ENCODE results near the gene ACOX2. TPM values are rescaled to one million over a fixed set of nuclear protein-coding genes. Genes with fewer than 3 reads are reported as not detected.

ACOX2 gene
- total and polyA plus RNA-seq, 2 of the 13 experiments (the other 11 are each of a cell fraction or from before 2014, with no cell fraction given), result 42.6 to 98.5 TPM

- TF ChIP-seq, protein P1, sequence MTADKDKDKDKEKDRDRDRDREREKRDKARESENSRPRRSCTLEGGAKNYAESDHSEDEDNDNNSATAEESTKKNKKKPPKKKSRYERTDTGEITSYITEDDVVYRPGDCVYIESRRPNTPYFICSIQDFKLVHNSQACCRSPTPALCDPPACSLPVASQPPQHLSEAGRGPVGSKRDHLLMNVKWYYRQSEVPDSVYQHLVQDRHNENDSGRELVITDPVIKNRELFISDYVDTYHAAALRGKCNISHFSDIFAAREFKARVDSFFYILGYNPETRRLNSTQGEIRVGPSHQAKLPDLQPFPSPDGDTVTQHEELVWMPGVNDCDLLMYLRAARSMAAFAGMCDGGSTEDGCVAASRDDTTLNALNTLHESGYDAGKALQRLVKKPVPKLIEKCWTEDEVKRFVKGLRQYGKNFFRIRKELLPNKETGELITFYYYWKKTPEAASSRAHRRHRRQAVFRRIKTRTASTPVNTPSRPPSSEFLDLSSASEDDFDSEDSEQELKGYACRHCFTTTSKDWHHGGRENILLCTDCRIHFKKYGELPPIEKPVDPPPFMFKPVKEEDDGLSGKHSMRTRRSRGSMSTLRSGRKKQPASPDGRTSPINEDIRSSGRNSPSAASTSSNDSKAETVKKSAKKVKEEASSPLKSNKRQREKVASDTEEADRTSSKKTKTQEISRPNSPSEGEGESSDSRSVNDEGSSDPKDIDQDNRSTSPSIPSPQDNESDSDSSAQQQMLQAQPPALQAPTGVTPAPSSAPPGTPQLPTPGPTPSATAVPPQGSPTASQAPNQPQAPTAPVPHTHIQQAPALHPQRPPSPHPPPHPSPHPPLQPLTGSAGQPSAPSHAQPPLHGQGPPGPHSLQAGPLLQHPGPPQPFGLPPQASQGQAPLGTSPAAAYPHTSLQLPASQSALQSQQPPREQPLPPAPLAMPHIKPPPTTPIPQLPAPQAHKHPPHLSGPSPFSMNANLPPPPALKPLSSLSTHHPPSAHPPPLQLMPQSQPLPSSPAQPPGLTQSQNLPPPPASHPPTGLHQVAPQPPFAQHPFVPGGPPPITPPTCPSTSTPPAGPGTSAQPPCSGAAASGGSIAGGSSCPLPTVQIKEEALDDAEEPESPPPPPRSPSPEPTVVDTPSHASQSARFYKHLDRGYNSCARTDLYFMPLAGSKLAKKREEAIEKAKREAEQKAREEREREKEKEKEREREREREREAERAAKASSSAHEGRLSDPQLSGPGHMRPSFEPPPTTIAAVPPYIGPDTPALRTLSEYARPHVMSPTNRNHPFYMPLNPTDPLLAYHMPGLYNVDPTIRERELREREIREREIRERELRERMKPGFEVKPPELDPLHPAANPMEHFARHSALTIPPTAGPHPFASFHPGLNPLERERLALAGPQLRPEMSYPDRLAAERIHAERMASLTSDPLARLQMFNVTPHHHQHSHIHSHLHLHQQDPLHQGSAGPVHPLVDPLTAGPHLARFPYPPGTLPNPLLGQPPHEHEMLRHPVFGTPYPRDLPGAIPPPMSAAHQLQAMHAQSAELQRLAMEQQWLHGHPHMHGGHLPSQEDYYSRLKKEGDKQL (CRISPR knock-in tag; IDR thresholded peaks at IDR 0.05; ENCODE audit: low read depth), result no peak
- TF ChIP-seq CREM (IDR thresholded peaks at IDR 0.05), result peak; percentile 26; the same call in 1 of the 2 replicates
- TF ChIP-seq CREM (CRISPR knock-in tag; IDR thresholded peaks at IDR 0.05), result no peak
- TF ChIP-seq, protein P2, sequence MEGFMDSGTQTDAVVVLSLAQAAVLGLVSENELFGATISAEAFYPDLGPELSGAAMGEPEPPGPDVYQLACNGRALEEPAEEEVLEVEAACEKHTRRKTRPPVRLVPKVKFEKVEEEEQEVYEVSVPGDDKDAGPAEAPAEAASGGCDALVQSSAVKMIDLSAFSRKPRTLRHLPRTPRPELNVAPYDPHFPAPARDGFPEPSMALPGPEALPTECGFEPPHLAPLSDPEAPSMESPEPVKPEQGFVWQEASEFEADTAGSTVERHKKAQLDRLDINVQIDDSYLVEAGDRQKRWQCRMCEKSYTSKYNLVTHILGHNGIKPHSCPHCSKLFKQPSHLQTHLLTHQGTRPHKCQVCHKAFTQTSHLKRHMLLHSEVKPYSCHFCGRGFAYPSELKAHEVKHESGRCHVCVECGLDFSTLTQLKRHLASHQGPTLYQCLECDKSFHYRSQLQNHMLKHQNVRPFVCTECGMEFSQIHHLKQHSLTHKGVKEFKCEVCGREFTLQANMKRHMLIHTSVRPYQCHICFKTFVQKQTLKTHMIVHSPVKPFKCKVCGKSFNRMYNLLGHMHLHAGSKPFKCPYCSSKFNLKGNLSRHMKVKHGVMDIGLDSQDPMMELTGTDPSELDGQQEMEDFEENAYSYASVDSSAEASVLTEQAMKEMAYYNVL (CRISPR knock-in tag; IDR thresholded peaks at IDR 0.05; ENCODE audit: borderline replicate concordance), result peak; percentile 49; the same call in 1 of the 2 replicates
- 0 out of 2 replicates have a peak, but pooled peaks have one; percentile 20 for TF ChIP-seq MAX (IDR thresholded peaks at IDR 0.05)
- TF ChIP-seq, protein P3, sequence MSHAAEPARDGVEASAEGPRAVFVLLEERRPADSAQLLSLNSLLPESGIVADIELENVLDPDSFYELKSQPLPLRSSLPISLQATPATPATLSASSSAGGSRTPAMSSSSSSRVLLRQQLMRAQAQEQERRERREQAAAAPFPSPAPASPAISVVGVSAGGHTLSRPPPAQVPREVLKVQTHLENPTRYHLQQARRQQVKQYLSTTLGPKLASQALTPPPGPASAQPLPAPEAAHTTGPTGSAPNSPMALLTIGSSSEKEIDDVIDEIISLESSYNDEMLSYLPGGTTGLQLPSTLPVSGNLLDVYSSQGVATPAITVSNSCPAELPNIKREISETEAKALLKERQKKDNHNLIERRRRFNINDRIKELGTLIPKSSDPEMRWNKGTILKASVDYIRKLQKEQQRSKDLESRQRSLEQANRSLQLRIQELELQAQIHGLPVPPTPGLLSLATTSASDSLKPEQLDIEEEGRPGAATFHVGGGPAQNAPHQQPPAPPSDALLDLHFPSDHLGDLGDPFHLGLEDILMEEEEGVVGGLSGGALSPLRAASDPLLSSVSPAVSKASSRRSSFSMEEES (CRISPR knock-in tag; IDR thresholded peaks at IDR 0.05), result peak; percentile 55; the same call in 1 of the 2 replicates
- no peak for TF ChIP-seq GABPA (IDR thresholded peaks at IDR 0.05; ENCODE audit: low read depth, low read length)
- TF ChIP-seq GABPA (CRISPR knock-in tag; IDR thresholded peaks at IDR 0.05; ENCODE audit: low read depth), result no peak
- TF ChIP-seq DMAP1 (CRISPR knock-in tag; IDR thresholded peaks at IDR 0.05), result peak; percentile 23; the same call in 1 of the 2 replicates
- TF ChIP-seq ZNF10 (CRISPR knock-in tag; IDR thresholded peaks at IDR 0.05; ENCODE audit: borderline replicate concordance, low read depth), result no peak
- no peak for TF ChIP-seq SRSF9 (IDR thresholded peaks at IDR 0.05; ENCODE audit: borderline replicate concordance, insufficient read depth, low read depth, low read length, poor library complexity, severe bottlenecking)
- no peak for TF ChIP-seq NR1H2 (CRISPR knock-in tag; IDR thresholded peaks at IDR 0.05; ENCODE audit: borderline replicate concordance, low read depth)
- TF ChIP-seq, protein P4, sequence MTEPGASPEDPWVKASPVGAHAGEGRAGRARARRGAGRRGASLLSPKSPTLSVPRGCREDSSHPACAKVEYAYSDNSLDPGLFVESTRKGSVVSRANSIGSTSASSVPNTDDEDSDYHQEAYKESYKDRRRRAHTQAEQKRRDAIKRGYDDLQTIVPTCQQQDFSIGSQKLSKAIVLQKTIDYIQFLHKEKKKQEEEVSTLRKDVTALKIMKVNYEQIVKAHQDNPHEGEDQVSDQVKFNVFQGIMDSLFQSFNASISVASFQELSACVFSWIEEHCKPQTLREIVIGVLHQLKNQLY (CRISPR knock-in tag; IDR thresholded peaks at IDR 0.05), result peak; percentile 55; the same call in 1 of the 2 replicates
- TF ChIP-seq GZF1 (CRISPR knock-in tag; IDR thresholded peaks at IDR 0.05), result no peak
- no peak for TF ChIP-seq BCL3 (CRISPR knock-in tag; IDR thresholded peaks at IDR 0.05)
- TF ChIP-seq ZKSCAN1 (IDR thresholded peaks at IDR 0.05; ENCODE audit: low read length), result no peak
- 0 out of 2 replicates have a peak, but pooled peaks have one; percentile 28 for TF ChIP-seq ZNF614 (CRISPR knock-in tag; IDR thresholded peaks at IDR 0.05; ENCODE audit: borderline replicate concordance)
These were observed 20.5 kb upstream of the ACOX2 start (continued) for GRCh38 chr3:58557491-58557890.
